Naive thymus-derived CD8-positive, alpha-beta T cell (primary cell): ENCODE measurements around the gene TULP4. TPM values are rescaled to one million over a fixed set of nuclear protein-coding genes. Genes with fewer than 3 reads are reported as not detected.
"Not testable (repeated sequence)": the region's sequence is repeated elsewhere in the genome, so short reads cannot be mapped to it uniquely, and the experiment has no call there.

Source experiments
- ATAC-seq, 2 donors: fragments of 150-1000 bp; cut with Tn5 transposase in 1 of 2; sonication (Bioruptor Pico), chemical (Tn5 transposase) in 1 of 2; 1 replicate in 1 of 2; 2 replicates in 1 of 2; pipeline ENCODE4 v1.10.0; 2021; ENCODE audit warnings: mild to moderate bottlenecking in 2 of 2, moderate library complexity in 2 of 2
- POLR2A ChIA-PET: fragments of 350-600 bp; sonication (Branson Sonifier 250); formaldehyde crosslinking; loops from one replicate; lab custom pipeline; 2021; ENCODE audit warnings: antibody characterized with exemption; lab: Charles Lee
- DNase-seq, 10 donors: peaks; one replicate each; pipeline versions ENCODE4 v3.0.0 to v3.0.0-alpha.2; 2020 to 2022
- H3K27ac Mint-ChIP-seq, 10 donors: one replicate each; pipeline ENCODE4 v1.8.0; 2020 to 2022; ENCODE audit warnings: mild to moderate bottlenecking in 10 of 10, mixed read lengths in 10 of 10, moderate library complexity in 4 of 10, inconsistent platforms in 1 of 10
- H3K27me3 Mint-ChIP-seq, 5 donors: one replicate each; pipeline ENCODE4 v1.8.0; 2021 to 2022; ENCODE audit warnings: mixed read lengths in 5 of 5
- H3K36me3 Mint-ChIP-seq, 3 donors: one replicate each; pipeline ENCODE4 v1.8.0; 2020 to 2022; ENCODE audit warnings: mixed read lengths in 3 of 3, mild to moderate bottlenecking in 2 of 3, inconsistent platforms in 1 of 3
- H3K4me1 Mint-ChIP-seq, 4 donors: one replicate each; pipeline ENCODE4 v1.8.0; 2021 to 2022; ENCODE audit warnings: mixed read lengths in 4 of 4
- H3K4me3 Mint-ChIP-seq, 10 donors: one replicate each; pipeline ENCODE4 v1.8.0; 2020 to 2022; ENCODE audit warnings: mild to moderate bottlenecking in 10 of 10, mixed read lengths in 10 of 10, moderate library complexity in 6 of 10, inconsistent platforms in 1 of 10
- H3K9me3 Mint-ChIP-seq, 9 donors: one replicate each; pipeline ENCODE4 v1.8.0; 2020 to 2022; ENCODE audit warnings: mixed read lengths in 9 of 9, mild to moderate bottlenecking in 3 of 9, inconsistent platforms in 1 of 9, moderate library complexity in 1 of 9
- polyA plus RNA-seq, 3 donors: library from polyadenylated mRNA; unstranded; fragments of 300-500 nt; fragmentation: Illumina TruSeq; gene quantifications; one replicate each; pipeline ENCODE4 v1.2.3, GENCODE V29; 2021
- total RNA-seq, 8 experiments: library from RNA in 2 of 8; stranded (reverse) in 2 of 8; gene quantifications; one replicate each; pipeline ENCODE4 v1.2.3 and lab custom pipeline; 2021 to 2026

The TULP4 gene
- total and polyA plus RNA-seq, 5 experiments from 2014 or later: 18.9 to 59.5 (median 25.8) TPM

GRCh38 chr6:158474961-158475343 lies 162.7 kb downstream of the TULP4 start:
- peaks cover 0 to 4% (median 0%) of the 10 kb centered on the region in 9 donors for H3K9me3 Mint-ChIP-seq
- peaks cover 12 to 37% (median 24%) of the 10 kb centered on the region in 3 donors for H3K36me3 Mint-ChIP-seq
- ATAC-seq: no peak
- no peak overlapping the region for H3K4me3 Mint-ChIP-seq
- no peak for DNase-seq
- POLR2A ChIA-PET: no interaction called here
- H3K4me1 Mint-ChIP-seq: peaks cover 0 to 4% (median 0%) of the 10 kb centered on the region in 4 donors
- H3K27ac Mint-ChIP-seq: no peak overlapping the region
- H3K27me3 Mint-ChIP-seq: no peaks in the 10 kb centered on the region

DNA sequence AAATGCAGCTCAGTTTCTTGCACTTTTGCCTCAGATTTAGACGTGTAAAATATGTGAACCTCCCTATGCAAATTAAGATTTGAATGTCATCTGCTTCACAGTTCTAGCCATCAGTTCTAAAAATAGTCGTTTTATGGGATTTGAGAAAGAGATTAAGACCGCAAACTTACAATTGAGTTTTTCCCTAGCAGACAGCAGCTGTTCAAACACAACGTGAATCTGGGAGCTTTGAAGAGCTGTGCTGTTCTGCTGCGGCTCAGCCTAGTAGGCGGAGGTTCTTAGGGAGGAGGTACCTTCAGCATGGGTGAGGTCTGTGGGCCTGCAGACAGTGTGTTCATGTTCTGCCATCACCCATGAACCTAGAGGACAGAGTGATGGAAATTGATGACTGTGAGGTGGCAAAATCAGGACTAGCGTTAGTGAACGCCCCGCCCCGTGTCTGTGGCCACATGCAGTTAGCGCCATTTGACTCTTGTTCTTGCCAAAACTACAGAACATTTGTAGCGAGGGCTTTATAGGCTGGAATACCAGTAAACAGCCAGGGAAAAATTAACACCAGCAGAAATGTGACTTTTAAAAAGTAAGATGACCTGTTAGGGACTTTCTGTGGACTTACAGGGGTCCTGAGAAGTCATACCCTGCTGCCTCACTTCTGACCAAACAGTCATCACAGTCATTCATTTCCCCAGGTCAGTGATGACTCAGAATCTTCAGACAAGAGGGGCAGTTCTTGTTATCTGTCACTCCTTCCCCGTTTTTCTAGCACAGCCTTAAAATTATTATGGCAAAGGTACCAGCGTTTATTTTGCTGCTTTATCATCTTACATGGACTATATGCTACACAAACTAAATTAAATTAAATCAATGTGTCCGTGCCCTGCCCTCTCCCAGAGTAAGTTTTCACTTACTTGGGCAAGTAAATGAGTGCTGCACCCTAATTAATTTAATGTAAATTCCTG lies 163.4 kb downstream of the TULP4 start:
- POLR2A ChIA-PET: no interaction called here
- Mint-ChIP-seq H3K36me3 (peaks cover 12 to 42% (median 29%) of the 10 kb centered on the region in 3 donors), H3K4me1 (peaks cover 0 to 2% (median 0%) of the 10 kb centered on the region in 4 donors), H3K4me3 (no peak overlapping the region), H3K9me3 (peaks cover 0 to 4% (median 0%) of the 10 kb centered on the region in 9 donors), H3K27me3 (no peaks in the 10 kb centered on the region), H3K27ac (no peak overlapping the region)
- DNase-seq (no peak), ATAC-seq (no peak)

DNA sequence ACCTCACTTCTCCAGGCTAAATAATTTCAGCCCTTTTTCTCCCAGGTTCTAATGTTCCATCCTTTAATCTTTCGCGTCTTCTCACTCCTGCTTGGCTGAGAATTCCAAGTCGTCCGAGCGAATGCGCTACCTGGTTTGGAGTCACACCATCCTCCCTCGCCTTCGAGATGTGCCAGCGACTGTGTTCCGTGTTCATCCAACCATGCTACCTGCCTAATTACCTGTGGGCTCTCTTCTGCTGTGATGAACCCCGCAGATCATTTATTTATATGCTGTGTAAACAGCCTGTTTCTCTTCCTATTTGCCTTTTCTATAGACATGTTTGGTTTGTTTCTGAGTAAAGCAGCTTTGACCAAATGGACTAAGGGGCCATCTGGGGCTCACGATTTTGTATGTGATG lies 164.1 kb downstream of the TULP4 start:
- DNase-seq (no peak), ATAC-seq (no peak)
- H3K27ac Mint-ChIP-seq: peak overlapping the region in 1 of 10 donors; percentile 9
- peaks cover 12 to 47% (median 34%) of the 10 kb centered on the region in 3 donors for H3K36me3 Mint-ChIP-seq
- POLR2A ChIA-PET: no interaction called here
- H3K4me3 Mint-ChIP-seq: no peak overlapping the region
- peaks cover 0 to 3% (median 0%) of the 10 kb centered on the region in 4 donors for H3K4me1 Mint-ChIP-seq
- no peaks in the 10 kb centered on the region for H3K27me3 Mint-ChIP-seq
- H3K9me3 Mint-ChIP-seq: peaks cover 0 to 4% (median 0%) of the 10 kb centered on the region in 9 donors

- DNase-seq, H3K27me3 Mint-ChIP-seq, H3K27ac Mint-ChIP-seq, H3K9me3 Mint-ChIP-seq, H3K4me1 Mint-ChIP-seq, ATAC-seq, POLR2A ChIA-PET, H3K4me3 Mint-ChIP-seq: not testable (repeated sequence)
- peaks cover 12 to 57% (median 34%) of the 10 kb centered on the region in 3 donors for H3K36me3 Mint-ChIP-seq
Measured at GRCh38 chr6:158477722-158478121, 165.5 kb downstream of the TULP4 start.

GRCh38 chr6:158480989-158481388 lies 168.7 kb downstream of the TULP4 start:
- POLR2A ChIA-PET: interaction anchor here (0.5 kb wide), 1 partner anchor 202 kb away, joined by 3 read pairs; no protein-coding TSS in a partner anchor
- no peak for DNase-seq
- Mint-ChIP-seq H3K4me1 (peaks cover 0 to 3% (median 0%) of the 10 kb centered on the region in 4 donors), H3K27me3 (no peaks in the 10 kb centered on the region), H3K36me3 (peaks cover 12 to 55% (median 30%) of the 10 kb centered on the region in 3 donors), H3K4me3 (no peak overlapping the region), H3K9me3 (peaks cover 0 to 4% (median 0%) of the 10 kb centered on the region in 9 donors), H3K27ac (peak overlapping the region in 1 of 10 donors; percentile 36)
- no peak for ATAC-seq

DNA sequence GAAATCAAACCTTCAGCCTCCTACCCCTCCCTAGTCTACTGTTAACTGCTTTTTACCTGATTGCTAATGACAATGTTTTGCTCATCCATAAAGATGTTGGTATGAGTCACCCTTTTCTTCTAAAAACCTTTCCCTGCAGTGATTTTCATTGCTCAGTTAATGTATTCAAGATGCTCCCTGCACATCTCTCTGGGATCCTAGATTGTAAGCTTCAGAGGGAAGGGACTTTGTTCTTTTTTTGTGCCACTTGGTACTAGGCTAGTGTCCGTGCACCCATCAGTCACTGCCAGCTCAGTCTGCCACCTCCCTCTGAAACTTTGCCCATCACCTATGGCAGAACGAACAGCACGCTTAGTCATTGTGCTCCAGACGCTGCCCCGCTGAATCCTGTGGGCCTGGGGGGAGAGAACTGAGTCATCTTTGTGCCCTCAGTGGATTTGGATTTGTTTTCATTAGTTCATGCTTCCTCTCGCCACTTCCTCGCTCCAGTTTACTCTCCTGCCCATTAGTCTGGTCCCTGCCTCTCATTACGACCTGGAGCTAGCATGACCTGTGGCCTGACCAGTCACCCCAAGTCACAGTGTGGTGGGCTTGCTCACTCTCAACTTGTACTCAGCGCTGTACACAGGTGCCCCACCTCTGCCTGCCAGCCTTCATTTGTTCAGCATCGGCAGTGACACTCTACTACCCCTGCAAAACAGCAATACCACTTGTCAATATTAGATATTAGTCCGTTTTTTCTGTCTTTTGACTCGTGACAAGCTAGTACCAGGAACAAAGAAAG lies 169.6 kb downstream of the TULP4 start:
- Mint-ChIP-seq H3K9me3 (peaks cover 0 to 4% (median 0%) of the 10 kb centered on the region in 9 donors), H3K4me3 (no peak overlapping the region), H3K36me3 (peaks cover 5 to 47% (median 21%) of the 10 kb centered on the region in 3 donors), H3K27me3 (no peaks in the 10 kb centered on the region), H3K4me1 (peaks cover 0 to 3% (median 0%) of the 10 kb centered on the region in 4 donors), H3K27ac (peak overlapping the region in 1 of 10 donors; percentile 33)
- ATAC-seq: no peak
- POLR2A ChIA-PET: no interaction called here
- no peak for DNase-seq

GRCh38 chr6:158485431-158485830 lies 173.2 kb downstream of the TULP4 start:
- H3K4me3 Mint-ChIP-seq: no peak overlapping the region

GRCh38 chr6:158487495-158487894 lies 175.2 kb downstream of the TULP4 start:
- POLR2A ChIA-PET: no interaction called here

More at GRCh38 chr6:158485431-158485830, 173.2 kb downstream of the TULP4 start:
- Mint-ChIP-seq H3K36me3 (peaks cover 0 to 34% (median 7%) of the 10 kb centered on the region in 3 donors), H3K4me1 (peaks cover 0 to 3% (median 0%) of the 10 kb centered on the region in 4 donors), H3K27ac (no peak overlapping the region), H3K27me3 (no peaks in the 10 kb centered on the region), H3K9me3 (no peaks in the 10 kb centered on the region)
- DNase-seq: no peak
- no peak for ATAC-seq
- POLR2A ChIA-PET: no interaction called here

DNA sequence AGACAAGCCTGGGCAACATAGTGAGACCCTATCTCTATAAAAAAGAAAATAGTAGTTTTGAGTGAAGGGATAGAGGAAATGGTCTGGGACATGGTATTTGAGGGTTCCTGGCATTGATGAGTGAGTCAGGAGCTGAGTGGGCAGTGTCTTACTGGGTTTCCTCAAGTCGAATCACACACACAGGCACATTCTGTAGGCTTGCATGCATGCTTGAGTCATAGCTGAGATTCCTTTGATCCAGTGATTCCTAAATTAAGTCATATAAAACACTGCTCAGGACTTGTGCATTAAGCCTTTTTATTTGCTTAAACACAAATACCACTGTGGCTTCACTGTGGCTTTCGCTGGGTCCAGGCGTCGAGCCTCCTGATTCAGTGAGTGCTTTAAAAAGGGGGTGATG lies 175.8 kb downstream of the TULP4 start:
- peaks cover 0 to 27% (median 2%) of the 10 kb centered on the region in 3 donors for H3K36me3 Mint-ChIP-seq
- H3K4me3 Mint-ChIP-seq: no peak overlapping the region
- H3K4me1 Mint-ChIP-seq: no peaks in the 10 kb centered on the region
- POLR2A ChIA-PET: no interaction called here
- H3K27me3 Mint-ChIP-seq: no peaks in the 10 kb centered on the region
- H3K27ac Mint-ChIP-seq: peak overlapping the region in 1 of 10 donors; percentile 28
- H3K9me3 Mint-ChIP-seq: no peaks in the 10 kb centered on the region
- DNase-seq (no peak), ATAC-seq (no peak)

More at GRCh38 chr6:158487495-158487894, 175.2 kb downstream of the TULP4 start:
- H3K27ac Mint-ChIP-seq: peak overlapping the region in 1 of 10 donors; percentile 3
- H3K9me3 Mint-ChIP-seq: no peaks in the 10 kb centered on the region
- H3K4me3 Mint-ChIP-seq: no peak overlapping the region
- peaks cover 0 to 25% (median 0%) of the 10 kb centered on the region in 3 donors for H3K36me3 Mint-ChIP-seq
- DNase-seq: no peak
- H3K4me1 Mint-ChIP-seq: no peaks in the 10 kb centered on the region
- no peaks in the 10 kb centered on the region for H3K27me3 Mint-ChIP-seq
- ATAC-seq: no peak

GRCh38 chr6:158489441-158489840 lies 177.2 kb downstream of the TULP4 start:
- no peaks in the 10 kb centered on the region for H3K4me1 Mint-ChIP-seq
- H3K9me3 Mint-ChIP-seq: no peaks in the 10 kb centered on the region
- no peak overlapping the region for H3K4me3 Mint-ChIP-seq
- H3K36me3 Mint-ChIP-seq: peaks cover 0 to 34% (median 4%) of the 10 kb centered on the region in 3 donors
- ATAC-seq (no peak), DNase-seq (no peak)
- H3K27me3 Mint-ChIP-seq: no peaks in the 10 kb centered on the region
- H3K27ac Mint-ChIP-seq: peak overlapping the region in 1 of 10 donors; percentile 42
- POLR2A ChIA-PET: no interaction called here

GRCh38 chr6:158492881-158493280 lies 180.6 kb downstream of the TULP4 start:
- Mint-ChIP-seq H3K27ac (no peak overlapping the region), H3K4me3 (no peak overlapping the region), H3K27me3 (no peaks in the 10 kb centered on the region), H3K9me3 (no peaks in the 10 kb centered on the region), H3K4me1 (no peaks in the 10 kb centered on the region), H3K36me3 (peaks cover 0 to 54% (median 12%) of the 10 kb centered on the region in 3 donors)
- no peak for ATAC-seq
- POLR2A ChIA-PET: no interaction called here
- no peak for DNase-seq

GRCh38 chr6:158496700-158497099 lies 184.4 kb downstream of the TULP4 start:
- no peak overlapping the region for H3K4me3 Mint-ChIP-seq
- no peak for ATAC-seq
- no peaks in the 10 kb centered on the region for H3K9me3 Mint-ChIP-seq
- POLR2A ChIA-PET: no interaction called here
- no peaks in the 10 kb centered on the region for H3K4me1 Mint-ChIP-seq
- H3K27me3 Mint-ChIP-seq: no peaks in the 10 kb centered on the region
- no peak for DNase-seq
- H3K27ac Mint-ChIP-seq: no peak overlapping the region
- peaks cover 0 to 72% (median 35%) of the 10 kb centered on the region in 3 donors for H3K36me3 Mint-ChIP-seq
